Thymus (tissue), 11 donors: ENCODE results near the gene ZNF618. TPM values are rescaled to one million over a fixed set of nuclear protein-coding genes. Genes with fewer than 3 reads are reported as not detected.

Experiments
- DNase-seq, 9 donors: peaks; one replicate each; pipeline ENCODE4 v3.0.0-alpha.2; 2013; ENCODE audit warnings: low spot score in 9 of 9, low read depth in 6 of 9, missing footprints in 1 of 9
- H3K27ac ChIP-seq, 2 donors: one replicate each; pipeline ENCODE4 v1.5.1; 2013; ENCODE audit warnings: control low read depth in 1 of 2, low read depth in 1 of 2, low read length in 1 of 2, mild to moderate bottlenecking in 1 of 2, moderate library complexity in 1 of 2
- H3K27me3 ChIP-seq, 2 donors: one replicate each; pipeline ENCODE4 v1.5.1; 2013; ENCODE audit warnings: low read length in 1 of 2; ENCODE audit not compliant: control insufficient read depth in 2 of 2, insufficient read depth in 1 of 2
- H3K36me3 ChIP-seq, 2 donors: one replicate each; pipeline ENCODE4 v1.5.1; 2013; ENCODE audit warnings: low read length in 1 of 2, mild to moderate bottlenecking in 1 of 2, moderate library complexity in 1 of 2; ENCODE audit not compliant: control insufficient read depth in 2 of 2, insufficient read depth in 2 of 2
- H3K4me1 ChIP-seq, 2 donors: one replicate each; pipeline ENCODE4 v1.5.1; 2013; ENCODE audit warnings: low read length in 2 of 2; ENCODE audit not compliant: control insufficient read depth in 2 of 2, insufficient read depth in 2 of 2
- H3K4me3 ChIP-seq, 2 donors: one replicate each; pipeline ENCODE4 v1.5.1; 2013; ENCODE audit warnings: low read length in 2 of 2, control low read depth in 1 of 2, mild to moderate bottlenecking in 1 of 2
- H3K9me3 ChIP-seq, 2 donors: one replicate each; pipeline ENCODE4 v1.5.1; 2013; ENCODE audit warnings: low read length in 1 of 2, mild to moderate bottlenecking in 1 of 2; ENCODE audit not compliant: control insufficient read depth in 2 of 2, insufficient read depth in 1 of 2
- WGBS: extraction: QIAGEN DNeasy Blood & Tissue Kit; methylation state at CpG from one replicate; pipeline ENCODE4 v1.1.7; 2013; 5-methylcytosine and 5-hydroxymethylcytosine counted together
- polyA plus RNA-seq: library from polyadenylated mRNA; stranded (reverse); fragments of 200-250 nt; gene quantifications from one replicate; pipeline ENCODE4 v1.2.3, GENCODE V29; 2013
- total RNA-seq: library from RNA; stranded (reverse); fragments of 120-200 nt; gene quantifications from one replicate; pipeline ENCODE4 v1.2.4, GENCODE V29; 2013
- donor health status: healthy.

The ZNF618 gene
- total and polyA plus RNA-seq, 2 donors = 1.6 to 1.8 TPM

- H3K27ac ChIP-seq = no peak overlapping the region
- no peaks in the 10 kb centered on the region for H3K4me1 ChIP-seq
- H3K36me3 ChIP-seq = no peaks in the 10 kb centered on the region
- no peaks in the 10 kb centered on the region for H3K9me3 ChIP-seq
- no peak overlapping the region for H3K4me3 ChIP-seq
- no peaks in the 10 kb centered on the region for H3K27me3 ChIP-seq
- no peak for DNase-seq
- 98% methylated on average over 1 of the region's 1 CpG for WGBS
These were observed 86.3 kb downstream of the ZNF618 start for GRCh38 chr9:113962396-113962795.

DNA sequence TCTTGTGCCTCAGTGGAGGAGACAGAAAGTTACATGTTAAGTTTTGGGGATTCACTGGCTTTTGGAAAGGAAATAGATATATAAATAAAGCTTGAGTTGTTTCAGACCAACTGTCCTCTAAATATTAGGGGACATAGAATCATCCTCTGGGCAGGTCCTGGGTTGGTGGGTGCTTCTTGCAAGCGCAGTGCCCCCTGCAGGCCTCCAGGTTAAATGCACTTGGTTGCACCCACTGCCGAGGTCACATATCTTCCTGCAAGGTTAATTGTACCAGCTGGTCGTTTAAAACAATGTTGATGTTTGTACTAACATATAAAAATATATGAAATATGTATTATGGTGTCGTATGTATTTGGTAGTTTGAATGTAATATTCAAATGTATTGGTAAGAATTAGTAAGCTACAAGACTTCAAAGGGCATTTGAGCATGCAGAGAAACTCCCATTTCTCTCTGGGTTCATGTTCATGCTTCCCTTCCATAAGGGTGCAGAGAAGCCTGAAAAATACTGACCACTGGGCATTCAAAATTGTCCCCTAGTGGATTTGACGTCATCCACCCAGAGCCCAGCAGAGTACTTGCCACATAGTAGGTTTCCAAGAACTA lies 87.0 kb downstream of the ZNF618 start:
- Histone ChIP-seq H3K27ac (no peak overlapping the region), H3K27me3 (no peaks in the 10 kb centered on the region), H3K4me3 (no peak overlapping the region), H3K4me1 (no peaks in the 10 kb centered on the region), H3K36me3 (no peaks in the 10 kb centered on the region), H3K9me3 (no peaks in the 10 kb centered on the region)
- DNase-seq = peak in 4 of 9 donors; percentile 7 to 27 (median 14)
- 68% methylated on average over 5 of the region's 5 CpGs for WGBS

DNA sequence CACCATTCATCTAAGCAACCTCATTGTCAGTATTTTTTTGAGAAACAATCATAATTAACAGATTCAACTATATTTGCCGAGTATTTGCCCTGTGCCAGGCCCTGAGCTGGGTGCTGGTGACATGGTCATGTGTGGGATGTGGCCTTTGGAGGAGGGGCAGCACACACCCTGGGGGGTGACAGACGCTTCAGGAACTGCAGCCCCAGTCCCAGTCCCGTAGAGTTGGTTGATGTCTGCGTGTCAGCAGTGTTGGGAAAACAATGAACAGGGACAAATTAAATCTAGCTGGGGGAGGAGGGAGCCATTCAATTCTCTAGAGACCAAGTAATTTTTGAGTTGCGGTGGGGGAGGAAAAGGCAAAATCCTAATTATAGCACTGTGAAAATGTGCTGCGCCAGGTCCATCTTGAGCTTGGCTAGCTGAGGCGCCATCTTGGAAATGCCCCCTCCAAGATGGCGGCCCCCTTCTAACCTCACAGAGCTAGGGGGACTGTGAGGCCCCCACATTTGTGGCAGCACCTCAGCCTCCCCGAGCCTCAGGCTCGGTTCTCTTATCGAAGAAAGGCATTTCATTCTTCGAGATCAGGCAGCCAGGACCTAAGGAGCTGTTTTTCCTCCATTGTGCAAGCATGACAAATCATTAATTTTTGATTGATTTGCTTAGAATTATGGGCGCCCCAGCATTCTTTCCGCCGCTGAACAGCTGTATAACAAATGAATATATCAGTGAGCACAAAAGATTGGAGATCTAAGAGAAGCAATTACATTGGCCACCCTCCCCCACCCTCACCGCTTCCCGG lies 87.8 kb downstream of the ZNF618 start:
- 96% methylated on average over 17 of the region's 17 CpGs for WGBS
- Histone ChIP-seq H3K4me1 (no peaks in the 10 kb centered on the region), H3K27me3 (no peaks in the 10 kb centered on the region), H3K4me3 (no peak overlapping the region), H3K36me3 (no peaks in the 10 kb centered on the region), H3K9me3 (no peaks in the 10 kb centered on the region), H3K27ac (no peak overlapping the region)
- DNase-seq = no peak

GRCh38 chr9:113964495-113965170 lies 88.5 kb downstream of the ZNF618 start:
- H3K27me3 ChIP-seq = no peaks in the 10 kb centered on the region
- no peak overlapping the region for H3K27ac ChIP-seq
- DNase-seq = no peak

DNA sequence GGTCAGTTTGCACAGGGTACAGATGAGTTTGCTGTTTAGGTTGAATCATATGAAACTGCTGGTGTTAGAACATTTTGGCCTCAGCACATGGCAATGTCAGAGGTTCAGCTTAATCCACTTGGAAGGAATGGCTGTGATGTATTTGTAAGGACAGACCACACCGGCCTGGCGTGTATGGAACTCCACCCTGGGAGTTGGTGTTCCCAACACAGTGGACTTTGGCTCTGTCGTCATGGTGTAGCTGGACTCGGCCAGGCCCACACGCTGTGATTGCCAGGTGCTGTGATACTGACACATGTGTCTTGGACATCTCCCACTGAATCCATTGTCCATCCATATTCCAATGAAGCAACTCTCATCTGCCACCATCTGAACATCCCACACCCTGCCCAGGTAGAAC lies 90.3 kb downstream of the ZNF618 start:
- Histone ChIP-seq H3K4me1 (no peaks in the 10 kb centered on the region), H3K27me3 (no peaks in the 10 kb centered on the region), H3K4me3 (no peak overlapping the region), H3K27ac (no peak overlapping the region), H3K9me3 (no peaks in the 10 kb centered on the region), H3K36me3 (no peaks in the 10 kb centered on the region)
- over 99% methylated on average over 5 of the region's 5 CpGs for WGBS
- no peak for DNase-seq

More at GRCh38 chr9:113964495-113965170, 88.5 kb downstream of the ZNF618 start:
- Histone ChIP-seq H3K4me1 (no peaks in the 10 kb centered on the region), H3K4me3 (no peak overlapping the region), H3K36me3 (no peaks in the 10 kb centered on the region), H3K9me3 (no peaks in the 10 kb centered on the region)
- WGBS = 97% methylated on average over 5 of the region's 5 CpGs

DNA sequence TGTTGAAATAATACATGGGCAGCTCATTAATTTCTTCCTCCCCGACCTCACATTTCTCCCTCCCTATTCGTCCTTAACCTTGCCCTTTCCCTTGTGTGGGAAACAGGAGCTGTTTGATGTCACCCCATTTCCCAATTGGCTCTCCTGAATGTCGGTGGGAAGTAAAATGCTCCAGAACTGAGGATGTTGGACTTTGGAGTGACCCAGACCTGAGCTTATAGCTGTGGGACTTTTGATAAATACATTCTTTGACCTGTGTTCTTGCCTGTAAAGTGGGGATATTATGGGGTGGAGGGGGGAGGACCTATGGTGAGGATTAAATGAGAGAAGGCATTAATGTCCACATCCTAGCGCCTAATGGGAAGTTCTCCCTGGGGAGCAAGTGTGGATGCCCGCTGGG lies 91.3 kb downstream of the ZNF618 start:
- no peak overlapping the region for H3K4me3 ChIP-seq
- H3K4me1 ChIP-seq = no peaks in the 10 kb centered on the region
- 93% methylated on average over 5 of the region's 5 CpGs for WGBS
- H3K27me3 ChIP-seq = no peaks in the 10 kb centered on the region
- DNase-seq = no peak
- H3K9me3 ChIP-seq = no peaks in the 10 kb centered on the region
- no peaks in the 10 kb centered on the region for H3K36me3 ChIP-seq
- H3K27ac ChIP-seq = no peak overlapping the region

GRCh38 chr9:113969343-113969742 lies 93.2 kb downstream of the ZNF618 start:
- WGBS = 100% methylated on average over 1 of the region's 1 CpG
- Histone ChIP-seq H3K9me3 (no peaks in the 10 kb centered on the region), H3K4me1 (no peaks in the 10 kb centered on the region), H3K36me3 (no peaks in the 10 kb centered on the region), H3K27me3 (no peaks in the 10 kb centered on the region), H3K4me3 (no peak overlapping the region), H3K27ac (no peak overlapping the region)
- DNase-seq = no peak

- no peak for DNase-seq
- H3K36me3 ChIP-seq = no peaks in the 10 kb centered on the region
- no peaks in the 10 kb centered on the region for H3K9me3 ChIP-seq
- H3K27me3 ChIP-seq = no peaks in the 10 kb centered on the region
- no peaks in the 10 kb centered on the region for H3K4me1 ChIP-seq
- WGBS = 92% methylated on average over 9 of the region's 9 CpGs
- H3K27ac ChIP-seq = no peak overlapping the region
- no peak overlapping the region for H3K4me3 ChIP-seq
These were observed 97.1 kb downstream of the ZNF618 start for GRCh38 chr9:113973226-113973625.

- no peaks in the 10 kb centered on the region for H3K36me3 ChIP-seq
- 97% methylated on average over 5 of the region's 5 CpGs for WGBS
- no peaks in the 10 kb centered on the region for H3K4me1 ChIP-seq
- H3K27me3 ChIP-seq = no peaks in the 10 kb centered on the region
- no peak overlapping the region for H3K27ac ChIP-seq
- no peaks in the 10 kb centered on the region for H3K9me3 ChIP-seq
- no peak overlapping the region for H3K4me3 ChIP-seq
- no peak for DNase-seq
These were observed 97.9 kb downstream of the ZNF618 start for GRCh38 chr9:113973963-113974413.
